GM12891 (cell line): ENCODE results near the gene THNSL1.

Experiments used
- DNase-seq: peaks from one replicate; pipeline ENCODE4 v3.0.0; 2011; ENCODE audit warnings: low spot score; ENCODE audit not compliant: insufficient read length
- FAIRE-seq: peaks from 2 replicates; lab custom pipeline; 2011; peaks lifted over from hg19 to GRCh38; lab: Jason Lieb, UNC
- PAX5 ChIP-seq: IDR thresholded peaks from 2 replicates; pipeline ENCODE4 v1.6.1; 2011; ENCODE audit warnings: low read length, moderate library complexity, mild to moderate bottlenecking; ENCODE audit not compliant: insufficient read depth, severe bottlenecking
- POLR2A ChIP-seq: IDR thresholded peaks from 2 replicates; pipeline ENCODE4 v1.6.1; 2011; ENCODE audit warnings: low read depth, low read length, control low read depth
- POLR2AphosphoS5 ChIP-seq: IDR thresholded peaks from 2 replicates; pipeline ENCODE4 v1.6.1; 2011; ENCODE audit warnings: low read depth, low read length, control low read depth
- POU2F2 ChIP-seq: IDR thresholded peaks from 2 replicates; pipeline ENCODE4 v1.6.1; 2011; ENCODE audit warnings: low read depth, mild to moderate bottlenecking, control low read depth, low read length, moderate library complexity
- SPI1 ChIP-seq: IDR thresholded peaks from 2 replicates; pipeline ENCODE4 v1.6.1; 2011; ENCODE audit warnings: low read depth, low read length, control low read depth
- TAF1 ChIP-seq: IDR thresholded peaks from 2 replicates; pipeline ENCODE4 v1.6.1; 2011; ENCODE audit warnings: low read depth, low read length, control low read depth

THNSL1 gene

DNA sequence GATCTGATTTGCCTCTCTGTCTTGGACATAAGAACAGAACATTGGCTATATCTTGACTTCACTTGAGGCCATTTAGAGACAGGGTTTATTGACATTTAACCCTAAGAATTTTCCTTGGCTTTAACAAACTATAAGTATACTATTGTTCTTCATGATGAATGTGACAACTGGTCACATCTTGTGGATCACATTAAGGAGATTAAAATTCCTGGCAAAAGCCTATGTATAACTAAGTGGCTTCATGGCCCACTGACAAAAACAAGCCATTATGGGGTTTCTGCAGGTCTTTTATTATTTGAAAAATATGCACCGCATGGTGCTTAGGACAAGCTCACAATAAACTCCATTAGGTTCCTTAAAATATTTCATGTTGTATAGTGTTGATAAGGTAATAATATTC, 54.8 kb downstream of the THNSL1 start:
- no peak for TF ChIP-seq SPI1
- TF ChIP-seq PAX5 = no peak
- no peak for TF ChIP-seq TAF1
- TF ChIP-seq POU2F2 = no peak
- TF ChIP-seq POLR2AphosphoS5 = no peak
- no peak for TF ChIP-seq POLR2A
- FAIRE-seq = no peak

DNA sequence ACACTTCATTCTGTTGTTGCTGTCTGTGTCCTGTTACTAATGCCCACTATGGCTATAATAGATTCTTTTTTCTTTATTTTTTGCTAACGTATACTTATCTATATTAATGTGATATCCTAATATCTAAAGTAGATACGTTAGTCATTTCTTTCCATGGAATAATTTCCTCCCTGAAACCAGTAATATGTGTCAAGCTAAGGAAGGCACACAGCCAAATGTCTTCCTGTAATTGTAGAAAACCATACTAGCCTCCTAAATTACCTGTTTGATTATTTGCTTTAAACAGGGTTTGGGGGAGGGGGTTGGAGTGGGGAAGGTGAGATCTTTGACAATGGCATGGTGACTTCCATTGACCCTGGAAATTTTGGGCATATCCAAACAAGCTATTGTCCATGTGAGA, 56.4 kb downstream of the THNSL1 start:
- FAIRE-seq = no peak
- no peak for DNase-seq
- TF ChIP-seq SPI1 (no peak), PAX5 (no peak), POU2F2 (no peak), TAF1 (no peak), POLR2A (no peak), POLR2AphosphoS5 (no peak)

More for the DNA sequence above, 54.8 kb downstream of the THNSL1 start:
- DNase-seq = no peak

DNA sequence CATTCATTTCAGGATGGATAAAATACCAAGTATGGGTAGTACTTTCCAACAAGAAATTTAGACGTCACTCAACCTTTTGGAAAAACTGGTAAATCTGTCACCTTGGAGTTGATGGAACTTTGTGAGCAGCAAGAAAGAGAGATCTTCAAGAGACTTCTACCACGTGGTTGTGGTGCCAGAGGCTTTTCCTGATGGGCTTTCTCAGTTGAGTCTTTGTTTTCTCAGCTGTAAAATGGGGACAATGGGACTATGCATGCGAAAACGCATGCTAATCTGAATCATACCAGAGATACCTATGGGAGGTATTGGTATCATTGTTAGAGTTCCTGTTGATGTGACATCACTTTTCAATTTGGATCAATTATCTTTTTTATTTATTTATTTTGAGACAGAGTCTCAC, 59.4 kb downstream of the THNSL1 start:
- no peak for DNase-seq
- no peak for FAIRE-seq
- TF ChIP-seq POLR2A (no peak), TAF1 (no peak), SPI1 (no peak), POU2F2 (no peak), PAX5 (no peak), POLR2AphosphoS5 (no peak)
